Glomerular visceral epithelial cell (primary cell): ENCODE data around the gene SYTL5.
"Not testable (repeated sequence)": the region's sequence is repeated elsewhere in the genome, so short reads cannot be mapped to it uniquely, and the experiment has no call there.

Experiments
- DNase-seq: peaks from one replicate; pipeline ENCODE4 v3.0.0-alpha.2; 2016; ENCODE audit errors: extremely low spot score

Gene SYTL5

GRCh38 chrX:38006291-38006690 is at the start of gene SYTL5:
Gene SYTL5, plus strand, starts transcription at chrX:38006553. Its CDS starts 27,337 bp downstream, at chrX:38033890.
- no peak for DNase-seq

- DNase-seq: no peak
Observed at GRCh38 chrX:37958525-37959211, 47.7 kb upstream of the SYTL5 start.

GRCh38 chrX:37959212-37960021 is 46.9 kb upstream of the SYTL5 start:
- no peak for DNase-seq

DNA sequence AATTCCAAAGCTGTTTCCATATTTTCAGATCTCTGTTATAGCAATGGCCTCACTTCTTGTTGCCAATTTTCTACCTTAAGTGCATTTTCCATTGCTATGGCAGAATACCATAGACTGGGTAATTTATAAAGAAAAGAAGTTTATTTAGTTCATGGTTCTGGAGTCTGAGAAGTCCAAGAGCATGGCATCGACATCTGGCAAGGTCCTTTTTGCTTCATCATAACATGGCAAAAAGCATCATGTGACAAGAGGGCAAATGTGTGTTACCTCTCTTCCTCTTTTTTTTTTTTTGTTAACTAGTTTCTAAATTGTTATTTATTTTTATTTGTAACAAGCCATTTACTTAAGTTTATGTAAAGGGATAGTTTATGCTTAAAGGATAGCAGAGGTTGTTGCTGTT is 45.2 kb upstream of the SYTL5 start:
- DNase-seq: no peak

- DNase-seq: no peak
Observed at GRCh38 chrX:37967714-37968113, 38.6 kb upstream of the SYTL5 start.

- DNase-seq: no peak
Observed at GRCh38 chrX:37975421-37975820, 30.9 kb upstream of the SYTL5 start.

- DNase-seq: no peak
Observed at GRCh38 chrX:37976153-37976552, 30.2 kb upstream of the SYTL5 start.

GRCh38 chrX:37984880-37985279 is 21.5 kb upstream of the SYTL5 start:
- no peak for DNase-seq

DNA sequence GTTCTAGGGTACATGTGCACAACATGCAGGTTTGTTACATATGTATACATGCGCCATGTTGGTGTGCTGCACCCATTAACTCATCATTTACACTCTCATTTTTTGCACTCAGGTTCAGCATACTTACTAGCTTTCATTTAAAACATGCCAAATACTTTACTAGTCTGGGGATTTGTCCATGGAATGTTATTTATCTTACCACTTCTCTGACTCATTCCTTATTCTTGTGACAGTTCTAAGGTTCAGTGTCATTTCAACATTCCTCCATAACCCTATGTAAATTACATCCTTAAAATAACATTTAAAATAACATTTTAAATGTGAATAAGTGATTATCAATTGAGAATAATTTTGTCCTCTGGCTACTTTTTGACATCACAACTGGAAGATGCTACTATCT is 19.5 kb upstream of the SYTL5 start:
- DNase-seq: peak; percentile 9

DNA sequence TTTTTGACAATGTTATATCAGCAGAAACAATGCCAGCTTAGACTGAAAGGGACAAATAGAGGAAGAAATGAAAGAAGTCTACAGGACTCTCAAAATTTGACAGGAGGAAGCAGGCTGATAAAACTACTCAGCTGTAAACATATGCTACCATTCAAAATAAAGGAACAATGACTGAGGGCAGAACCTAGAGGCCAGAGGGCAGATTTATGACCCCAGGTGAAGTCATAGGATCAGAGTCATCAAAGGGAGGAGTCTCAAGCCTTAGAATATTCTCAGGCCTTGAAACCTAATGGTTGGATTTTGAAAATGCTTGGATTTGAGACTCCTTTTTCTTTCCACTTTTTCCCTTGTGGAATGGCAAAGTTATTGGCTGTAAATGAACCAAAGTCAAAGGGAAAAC is 17.0 kb upstream of the SYTL5 start:
- no peak for DNase-seq

GRCh38 chrX:37991303-37991702 is 15.1 kb upstream of the SYTL5 start:
- not testable (repeated sequence) for DNase-seq

GRCh38 chrX:37993176-37993575 is 13.2 kb upstream of the SYTL5 start:
- DNase-seq: peak; percentile 5

DNA sequence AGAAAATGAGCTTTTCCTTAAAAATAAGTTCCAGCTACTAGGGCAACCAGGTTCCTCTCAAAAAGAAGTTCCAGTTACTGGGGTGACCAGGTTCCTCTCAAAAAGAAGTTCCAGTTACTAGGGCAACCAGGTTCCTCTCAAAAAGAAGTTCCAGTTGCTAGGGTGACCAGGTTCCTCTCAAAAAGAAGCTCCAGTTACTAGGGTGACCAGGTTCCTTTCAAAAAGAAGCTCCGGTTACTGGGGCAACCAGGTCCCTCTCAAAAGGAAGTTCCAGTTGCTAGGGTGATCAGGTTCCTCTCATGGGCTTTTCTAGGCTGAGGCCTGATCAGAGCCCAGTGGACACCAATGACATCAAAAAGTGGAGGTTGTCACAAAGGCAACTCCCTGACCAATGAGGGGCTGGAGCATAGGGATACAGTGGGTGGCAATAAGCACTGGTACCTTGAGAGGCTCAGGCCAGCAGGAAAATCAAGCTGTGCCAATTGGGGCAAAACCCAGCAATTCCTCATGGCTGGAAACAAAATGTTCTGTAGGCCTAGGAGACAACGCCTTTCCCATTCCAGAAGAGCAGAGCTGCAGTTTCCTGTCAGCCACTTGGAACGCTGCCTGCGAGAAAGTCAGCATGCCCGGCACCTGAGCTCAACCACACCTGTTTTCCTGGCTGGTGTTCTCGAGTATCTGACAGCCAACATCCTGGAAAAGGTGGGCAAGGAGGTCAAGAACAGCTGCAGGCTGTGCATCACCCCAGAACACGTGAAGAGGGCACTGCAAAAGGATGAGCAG is 12.3 kb upstream of the SYTL5 start:
- DNase-seq: no peak

- DNase-seq: no peak
Observed at GRCh38 chrX:37995428-37995827, 10.9 kb upstream of the SYTL5 start.

- DNase-seq: no peak
Observed at GRCh38 chrX:37997096-37997495, 9.3 kb upstream of the SYTL5 start.

GRCh38 chrX:37998586-37999262 is 7.6 kb upstream of the SYTL5 start:
- DNase-seq: peak; percentile 10

DNA sequence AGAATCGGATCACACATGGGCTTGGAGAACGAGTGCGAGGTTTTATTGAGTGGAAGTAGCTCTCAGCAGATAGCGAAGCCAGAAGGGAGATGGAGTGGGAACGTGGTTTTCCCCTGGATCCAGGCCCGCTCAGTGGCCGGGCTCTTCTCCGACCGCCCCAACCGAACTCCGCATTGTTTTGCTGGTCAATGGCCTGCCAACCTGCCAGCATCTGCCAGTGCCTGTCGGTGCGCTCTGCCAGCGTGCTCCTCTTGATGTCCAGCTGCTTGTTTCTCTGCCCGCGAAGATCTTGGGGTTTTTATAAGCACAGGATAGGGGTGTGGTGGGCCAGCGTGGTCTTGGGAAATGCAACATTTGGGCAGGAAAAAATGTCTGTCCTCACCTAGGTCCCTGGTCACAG is 5.6 kb upstream of the SYTL5 start:
- no peak for DNase-seq

- DNase-seq: no peak
Observed at GRCh38 chrX:38004046-38004445, 2.3 kb upstream of the SYTL5 start.

DNA sequence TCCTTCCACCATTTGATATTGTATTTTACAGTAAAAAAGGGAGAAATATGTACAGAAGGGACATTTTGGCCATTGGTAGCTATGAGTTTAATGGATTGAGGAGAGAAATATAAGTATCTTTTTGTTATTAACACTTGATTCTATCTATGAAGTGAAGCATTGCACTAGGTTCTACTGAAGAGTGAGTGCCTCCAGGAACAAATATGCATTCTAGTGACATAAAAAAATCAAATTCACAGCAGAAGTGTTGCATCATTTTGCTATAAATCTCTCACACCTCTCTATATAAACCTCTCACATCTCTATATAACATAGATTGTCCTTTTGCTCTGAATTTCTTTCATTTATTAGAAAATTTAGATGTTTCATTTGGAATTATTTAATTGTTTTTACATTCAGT is 425 bp downstream of the SYTL5 start:
- DNase-seq: no peak

- DNase-seq: no peak
Observed at GRCh38 chrX:38008658-38009057, 2.3 kb downstream of the SYTL5 start.

GRCh38 chrX:38009641-38010040 is 3.3 kb downstream of the SYTL5 start:
- DNase-seq: no peak
